Measurements from ENCODE around the gene MAGI2.

Gene MAGI2

DNA sequence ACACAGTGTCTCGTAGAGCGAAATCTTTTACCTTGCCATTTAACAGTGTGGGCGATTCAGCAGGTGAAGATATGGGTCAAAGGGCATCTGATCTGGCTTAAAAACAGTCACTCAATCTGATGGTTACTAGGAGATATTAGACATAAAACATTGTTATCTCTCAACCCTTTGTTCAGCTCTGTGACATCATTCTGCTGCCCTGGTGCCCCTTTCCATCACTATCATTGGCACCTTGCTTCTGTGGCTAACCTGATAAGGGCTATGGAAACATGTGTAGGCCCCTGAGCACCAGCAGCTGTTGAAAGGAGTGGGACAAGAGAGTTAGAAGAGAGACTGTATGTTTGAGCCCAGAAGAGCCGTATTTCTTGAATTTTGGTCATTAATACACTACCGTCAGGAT lies 1004.6 kb downstream of the MAGI2 start:
- no peak for DNase-seq

DNA sequence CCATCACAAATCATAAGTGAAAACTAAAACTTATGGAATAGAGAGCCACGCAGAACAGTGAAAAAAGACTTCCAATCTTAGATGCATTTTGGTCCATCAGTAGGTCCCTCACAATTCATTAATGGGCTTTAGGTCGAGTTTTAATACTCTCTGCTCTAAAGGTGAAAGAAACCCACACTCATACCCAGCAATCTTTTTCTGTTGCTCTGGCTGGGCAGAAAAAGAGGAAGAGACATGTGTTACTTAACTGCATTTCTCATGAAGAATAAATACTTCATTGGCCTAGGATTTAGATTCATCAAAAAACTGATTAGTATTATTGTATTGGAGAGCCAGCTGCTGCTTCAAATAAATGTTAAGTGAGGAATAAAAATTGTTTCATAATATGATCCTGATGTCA lies 1009.2 kb downstream of the MAGI2 start:
- DNase-seq: no peak

DNA sequence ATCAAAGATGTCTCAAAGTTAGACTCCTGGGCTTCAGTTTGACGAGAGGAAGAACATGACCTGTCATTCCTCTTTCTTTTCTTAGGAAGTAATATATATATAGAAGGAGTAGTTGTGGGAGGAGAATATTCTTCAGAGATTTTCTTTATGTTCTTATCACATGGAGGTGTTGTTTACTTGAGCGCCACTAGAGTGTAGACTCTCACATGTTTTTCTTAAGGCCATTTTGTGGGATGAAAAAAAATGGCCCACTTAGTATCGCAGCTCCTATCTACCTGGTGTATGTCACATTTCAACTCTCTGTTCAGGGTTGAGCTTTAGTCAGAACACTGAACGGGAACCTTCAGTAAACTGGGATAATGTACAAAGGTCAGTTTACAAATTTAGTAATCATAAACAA lies 1009.7 kb downstream of the MAGI2 start:
- no peak for DNase-seq

DNA sequence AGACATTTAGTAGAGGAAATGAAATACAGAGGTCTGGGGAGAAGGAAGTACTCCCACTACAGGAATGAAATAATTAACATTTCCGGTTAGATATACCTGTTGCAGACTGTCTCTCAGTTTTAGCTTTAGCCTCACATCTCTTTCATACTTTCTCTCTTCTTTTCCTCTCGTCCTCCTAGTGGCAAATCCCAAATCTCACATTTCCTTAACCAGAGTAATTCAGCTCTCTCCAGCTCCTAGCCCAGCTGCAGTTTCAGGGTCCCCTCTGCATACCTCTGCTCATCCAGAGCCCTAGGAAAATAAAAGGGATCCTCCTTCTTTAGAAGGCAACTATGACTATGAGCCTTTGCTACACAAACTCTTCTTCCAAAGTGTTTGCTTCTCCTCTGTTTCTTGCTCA lies 1011.7 kb downstream of the MAGI2 start:
- no peak for DNase-seq

DNA sequence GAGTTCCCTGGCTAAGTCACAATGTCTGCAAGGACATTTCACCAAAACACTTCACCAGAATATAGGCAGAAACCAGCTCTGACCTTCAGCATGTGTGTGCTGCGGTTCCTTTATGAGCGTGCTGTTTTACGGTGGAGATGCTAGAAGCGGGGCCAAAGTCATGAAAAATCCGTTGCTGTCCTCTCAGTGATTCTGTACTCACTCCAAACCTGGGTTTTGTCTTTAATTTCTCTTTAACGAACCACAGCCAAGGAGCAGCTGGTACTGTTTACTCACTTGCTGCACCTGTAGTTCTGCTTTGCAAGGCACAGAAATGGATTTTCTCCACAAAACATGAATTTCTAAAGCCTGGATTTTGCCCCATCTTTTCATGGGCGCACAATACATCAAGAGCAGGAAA lies 1015.0 kb downstream of the MAGI2 start:
- DNase-seq: no peak

DNA sequence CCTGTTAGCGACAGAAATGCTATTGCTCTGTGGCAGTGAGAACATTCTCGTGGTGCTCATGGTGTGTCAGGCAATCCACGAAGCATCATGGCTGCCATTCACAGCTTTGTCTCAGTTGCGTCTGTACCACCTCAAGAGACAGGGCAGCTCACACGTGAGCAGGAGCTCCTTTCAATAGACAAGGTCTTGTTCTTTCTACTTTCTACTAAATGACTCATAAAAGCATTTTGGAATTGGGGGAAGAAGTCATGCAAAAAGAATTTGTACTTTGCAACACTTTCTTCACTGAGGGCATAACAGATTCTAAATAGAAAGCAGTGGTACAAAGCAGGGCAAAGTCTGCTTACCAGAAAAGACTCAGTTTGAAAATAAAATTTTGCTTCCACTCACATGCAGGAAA lies 1016.3 kb downstream of the MAGI2 start:
- DNase-seq: no peak

DNA sequence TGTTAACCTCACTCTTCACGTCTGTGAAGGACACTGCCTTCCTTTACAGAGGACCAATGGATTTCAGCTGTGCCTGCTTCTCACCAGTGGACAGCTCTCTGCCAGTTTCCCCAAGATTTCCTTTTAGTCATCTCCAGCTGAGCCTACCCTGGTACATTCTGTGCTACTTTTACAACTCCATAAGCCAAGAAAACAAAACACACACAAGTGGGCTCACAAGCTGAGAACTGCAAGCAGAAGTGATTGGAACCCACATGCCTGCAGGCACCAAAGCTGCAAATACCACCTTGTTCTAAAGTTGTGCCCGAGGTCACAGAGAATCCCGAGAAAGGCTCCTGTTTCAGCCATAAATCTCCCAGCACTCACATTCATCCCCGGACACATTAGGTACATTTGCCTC lies 1018.1 kb downstream of the MAGI2 start:
- no peak for DNase-seq

DNA sequence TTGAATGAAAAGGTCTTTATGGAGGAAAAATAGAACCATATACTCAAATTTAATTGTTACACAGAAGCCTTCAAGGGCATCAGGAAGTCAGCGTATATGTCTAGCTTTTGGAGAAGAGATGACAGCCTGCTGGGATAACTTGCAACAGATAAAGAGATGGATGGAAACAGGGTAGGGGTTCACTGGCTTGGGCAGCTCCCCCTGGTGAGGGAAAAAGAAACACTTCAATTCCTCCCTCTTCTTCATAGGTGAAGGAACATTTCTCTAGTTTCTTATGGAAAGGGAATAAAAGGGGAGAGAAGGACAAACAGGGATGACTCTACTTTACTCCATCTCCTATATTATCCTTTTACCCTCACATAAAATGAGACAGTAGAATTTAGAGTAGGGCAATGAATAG lies 1019.2 kb downstream of the MAGI2 start:
- no peak for DNase-seq

DNA sequence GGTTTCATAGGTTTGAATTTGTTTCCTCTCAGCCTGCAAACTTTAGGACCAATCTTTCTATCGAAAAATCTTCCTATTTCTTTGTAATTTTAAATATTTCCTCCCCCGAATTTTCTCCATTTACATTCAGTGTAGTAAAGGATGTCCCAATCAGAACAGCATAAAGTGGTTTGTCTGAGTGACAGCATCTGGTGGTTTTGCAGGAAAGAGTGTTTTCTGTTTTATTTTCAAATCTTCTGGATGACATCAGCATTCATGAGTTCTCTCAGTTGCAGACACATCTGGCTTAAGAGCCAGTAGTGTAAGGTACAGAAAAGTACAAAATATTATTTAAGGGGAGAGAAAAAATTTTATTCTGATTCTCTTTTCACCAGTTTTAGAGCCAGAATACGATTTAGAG lies 1020.0 kb downstream of the MAGI2 start:
- DNase-seq: no peak

DNA sequence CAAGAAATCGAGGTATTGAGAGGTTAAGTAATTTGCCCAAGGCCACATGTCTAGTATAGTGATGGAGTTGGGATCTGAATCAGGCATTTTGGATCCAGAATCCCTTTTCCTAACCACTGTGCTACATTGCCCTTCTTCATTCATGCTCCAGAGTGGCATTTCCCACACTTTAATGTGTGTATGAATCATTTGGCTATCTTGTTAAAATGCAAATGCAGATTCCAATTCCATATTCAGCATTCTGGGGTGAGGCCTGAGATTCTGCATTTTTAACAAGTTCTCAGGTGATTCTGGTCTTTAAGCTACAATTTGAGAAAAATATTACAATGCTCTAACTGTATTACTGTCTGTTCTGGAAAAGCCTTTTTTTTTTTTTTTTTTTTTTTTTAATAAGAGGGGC lies 1023.6 kb downstream of the MAGI2 start:
- DNase-seq: no peak

DNA sequence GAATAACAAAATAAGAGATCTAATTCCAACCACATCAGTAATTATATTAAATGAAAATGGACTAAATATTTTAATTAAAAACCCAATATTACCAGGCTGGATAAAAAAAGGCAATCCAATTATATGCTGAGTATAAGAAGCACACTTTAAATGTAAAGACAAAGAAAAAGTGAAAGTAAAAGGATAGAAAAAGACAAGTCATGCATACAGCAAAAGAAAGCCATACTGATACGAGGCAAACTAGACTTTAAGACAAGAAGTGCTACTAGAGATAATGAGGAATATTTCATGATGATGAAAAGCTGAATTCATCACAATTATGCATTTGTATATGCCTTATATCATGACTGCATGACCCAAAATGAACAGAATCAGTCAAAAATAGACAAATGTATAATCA lies 1026.3 kb downstream of the MAGI2 start:
- DNase-seq: no peak

DNA sequence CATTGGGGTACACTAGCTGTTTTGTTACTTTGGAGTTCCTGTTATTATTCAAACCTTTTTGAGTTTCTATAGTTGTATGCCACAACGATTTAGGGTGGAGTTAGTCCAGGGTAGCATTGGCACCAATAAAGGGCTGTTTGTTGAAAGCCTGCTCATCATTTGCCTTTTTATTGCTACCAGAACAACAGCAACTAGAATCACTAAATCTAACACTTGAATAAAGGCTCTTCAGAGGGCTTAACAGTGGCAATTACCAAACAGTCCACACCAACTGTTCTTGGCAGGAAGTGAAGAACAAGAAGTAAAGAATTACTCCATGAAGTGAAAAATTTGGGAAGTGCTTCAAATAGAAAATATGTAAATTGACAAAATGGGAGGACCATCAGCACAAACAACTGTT lies 1033.5 kb downstream of the MAGI2 start:
- no peak for DNase-seq

DNA sequence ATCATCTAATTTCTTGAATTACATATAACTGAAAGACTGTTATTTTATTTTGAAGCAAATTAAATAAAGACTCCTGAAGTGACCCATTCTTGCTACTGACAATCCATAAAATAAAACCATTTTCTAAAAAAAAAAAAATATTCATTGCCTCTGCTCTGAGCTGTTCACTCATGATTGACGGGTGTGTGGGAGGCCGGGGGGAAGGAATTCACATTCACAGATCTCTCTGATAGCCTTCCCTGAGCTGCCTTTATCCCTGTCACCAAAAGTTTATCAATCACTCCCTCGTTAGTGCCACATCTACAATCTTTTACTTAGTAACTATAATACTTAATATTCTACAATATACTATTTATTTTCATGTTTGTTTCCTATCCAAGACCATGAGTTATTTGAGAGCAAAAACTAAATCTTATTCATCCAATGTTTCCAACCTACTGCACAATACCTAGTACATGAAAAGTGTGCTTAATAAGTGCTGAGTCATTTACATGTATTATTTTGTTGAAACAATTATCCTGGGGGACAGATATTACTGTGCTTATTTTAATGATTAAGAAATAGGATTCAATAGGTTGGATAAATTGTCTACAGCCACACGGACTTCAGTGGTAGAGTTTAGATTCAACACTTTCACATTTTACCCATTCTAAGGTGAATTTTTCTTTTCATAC lies 1036.2 kb downstream of the MAGI2 start:
- no peak for DNase-seq

DNA sequence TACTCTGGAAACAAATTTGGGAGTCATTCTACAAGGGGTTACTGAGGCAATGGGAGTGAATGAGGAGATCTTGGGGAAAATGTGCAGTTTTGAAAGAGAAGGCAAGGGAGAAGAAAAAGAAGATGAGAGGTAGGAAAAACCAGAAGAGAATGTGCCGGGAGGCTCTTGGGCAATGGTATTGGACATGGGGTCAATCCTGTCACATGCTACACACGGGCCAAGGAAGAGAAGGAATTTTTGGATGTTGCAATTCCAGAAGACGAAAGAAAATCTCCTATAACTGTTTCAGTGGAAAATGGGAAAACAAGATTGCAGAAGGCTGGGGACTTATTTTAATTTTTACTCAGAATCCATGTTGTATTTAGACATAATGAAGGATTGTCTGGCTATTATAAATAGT lies 1039.9 kb downstream of the MAGI2 start:
- DNase-seq: no peak

DNA sequence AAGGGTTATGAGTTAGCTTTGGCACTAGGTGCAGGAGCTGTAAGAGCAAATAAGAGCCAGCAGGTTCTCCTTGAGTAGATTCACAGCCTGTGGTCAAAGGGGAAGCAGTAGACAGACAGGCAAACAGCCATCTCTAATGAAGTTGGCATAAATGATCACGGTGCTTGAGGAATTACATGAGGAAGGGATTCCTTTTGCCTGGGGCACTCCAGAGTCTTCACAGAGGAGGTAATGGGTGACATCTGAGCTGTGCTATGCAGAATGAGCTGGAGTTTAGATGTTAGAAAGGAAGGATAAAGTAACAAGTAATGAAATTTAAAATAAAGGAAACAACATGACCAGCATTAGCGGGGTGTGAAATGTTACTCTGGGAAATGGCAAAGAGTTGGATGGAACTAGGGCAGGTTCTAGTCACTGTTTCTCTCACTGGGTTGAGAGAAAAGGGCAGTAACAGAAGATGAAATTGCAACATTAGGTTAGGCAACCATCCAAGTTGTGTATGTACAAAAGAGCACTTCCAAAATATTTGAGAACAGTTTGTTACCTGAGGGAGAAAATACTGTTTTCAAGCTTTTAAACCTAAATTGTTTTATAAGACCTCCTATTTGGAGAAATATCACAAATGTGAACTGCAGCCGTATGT lies 1041.1 kb downstream of the MAGI2 start:
- DNase-seq: no peak

DNA sequence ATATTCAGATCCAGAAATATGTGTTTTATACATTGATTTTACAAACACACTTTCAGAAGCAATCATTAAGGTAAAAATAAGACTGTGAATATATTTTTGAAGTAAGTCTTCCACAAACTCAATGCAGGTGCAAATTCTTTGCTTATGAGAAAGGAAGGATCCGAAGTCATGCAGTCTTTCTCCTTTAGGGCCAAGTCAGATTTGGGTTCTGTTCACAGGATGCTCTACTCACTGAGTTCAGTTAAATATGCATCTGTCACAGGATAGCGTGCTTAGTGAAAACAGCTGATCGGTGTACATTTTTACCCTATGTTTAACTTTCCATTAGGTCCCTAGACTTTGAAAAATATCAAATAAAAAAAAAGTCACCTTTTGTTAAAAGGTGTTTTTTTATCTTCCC lies 1046.4 kb downstream of the MAGI2 start:
- no peak for DNase-seq

DNA sequence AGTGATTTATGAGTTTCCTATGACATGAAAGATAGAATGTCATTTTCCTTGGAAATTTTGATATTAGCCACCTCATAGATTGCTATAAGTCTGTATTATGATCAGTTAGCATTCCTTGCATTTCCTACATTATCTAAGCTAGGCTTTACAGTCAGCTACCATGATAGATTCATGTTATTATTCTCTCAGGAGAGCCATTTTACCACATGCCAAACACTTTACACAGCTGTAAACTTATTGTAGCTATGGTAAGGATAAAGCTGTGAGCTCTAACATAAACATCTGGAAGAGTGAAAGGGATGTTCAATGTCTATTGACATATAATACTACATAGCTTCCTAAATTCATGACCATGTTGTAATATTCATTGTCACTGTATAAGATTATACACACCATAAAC lies 1046.9 kb downstream of the MAGI2 start:
- DNase-seq: no peak

DNA sequence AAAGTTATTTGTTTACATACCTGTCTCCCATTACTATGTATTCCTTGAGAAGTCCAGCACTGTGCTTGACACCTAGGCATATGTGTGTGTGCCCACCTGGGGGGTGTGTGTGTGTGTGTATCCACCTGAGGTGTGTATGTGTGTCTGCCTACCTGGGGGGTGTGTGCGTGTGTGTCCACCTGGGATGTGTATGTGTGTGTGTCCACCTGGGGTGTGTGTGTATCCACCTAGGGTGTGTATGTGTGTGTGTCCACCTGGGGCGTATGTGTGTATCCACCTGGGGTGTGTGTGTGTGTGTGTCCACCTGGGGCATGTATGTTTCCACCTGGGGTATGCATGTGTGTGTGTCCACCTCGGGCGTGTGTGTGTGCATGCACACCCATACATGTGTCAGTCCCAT lies 1051.4 kb downstream of the MAGI2 start:
- no peak for DNase-seq

DNA sequence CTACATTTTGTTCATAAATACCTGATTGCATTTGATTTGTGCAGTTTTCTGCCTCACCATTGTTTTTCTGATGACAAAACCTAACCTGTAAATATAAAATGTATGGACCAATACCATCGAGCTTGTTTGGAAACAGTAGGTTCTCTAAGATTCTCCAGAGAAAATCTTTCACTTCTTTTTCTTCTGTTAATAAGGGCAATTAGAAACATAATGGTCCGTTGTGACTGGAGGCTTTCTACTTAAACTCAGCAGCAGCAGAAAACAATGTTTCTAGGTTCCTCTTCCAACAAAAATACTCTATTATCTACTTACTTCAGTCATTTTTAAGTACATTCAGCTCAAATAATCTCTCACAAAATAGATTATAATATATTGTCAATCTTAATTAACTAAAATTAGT lies 1053.4 kb downstream of the MAGI2 start:
- DNase-seq: no peak

DNA sequence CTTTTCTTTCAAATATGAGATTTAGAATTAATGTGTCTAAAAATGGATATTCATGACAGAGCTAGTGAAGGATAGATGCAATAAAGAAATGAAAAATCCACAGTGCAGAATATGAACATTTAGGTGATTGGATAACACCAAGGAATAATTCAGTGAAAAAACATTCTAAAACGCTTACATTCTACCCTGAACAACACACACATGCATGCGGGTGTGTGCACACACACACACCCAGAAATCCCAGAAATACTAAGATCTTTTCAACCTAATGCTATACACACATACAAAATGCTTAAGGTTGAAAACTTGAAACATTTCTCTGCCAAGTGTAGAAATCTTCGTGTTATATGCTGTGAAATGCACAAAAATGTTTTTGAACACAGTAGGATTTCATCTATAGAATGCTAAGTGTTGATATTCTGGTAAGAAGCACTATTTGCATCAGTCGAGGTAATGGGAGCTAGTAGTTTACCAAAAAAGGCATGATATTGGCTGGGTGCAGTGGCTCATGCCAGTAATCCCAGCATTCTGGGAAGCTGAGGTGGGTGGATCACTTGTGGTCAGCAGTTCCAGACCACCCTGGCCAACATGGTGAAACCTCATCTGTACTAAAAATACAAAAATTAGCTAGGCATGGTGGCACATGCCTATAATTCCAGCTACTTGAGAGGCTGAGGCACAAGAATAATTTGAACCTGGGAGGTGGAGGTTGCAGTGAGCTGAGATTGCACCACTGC lies 1054.3 kb downstream of the MAGI2 start:
- DNase-seq: no peak

DNA sequence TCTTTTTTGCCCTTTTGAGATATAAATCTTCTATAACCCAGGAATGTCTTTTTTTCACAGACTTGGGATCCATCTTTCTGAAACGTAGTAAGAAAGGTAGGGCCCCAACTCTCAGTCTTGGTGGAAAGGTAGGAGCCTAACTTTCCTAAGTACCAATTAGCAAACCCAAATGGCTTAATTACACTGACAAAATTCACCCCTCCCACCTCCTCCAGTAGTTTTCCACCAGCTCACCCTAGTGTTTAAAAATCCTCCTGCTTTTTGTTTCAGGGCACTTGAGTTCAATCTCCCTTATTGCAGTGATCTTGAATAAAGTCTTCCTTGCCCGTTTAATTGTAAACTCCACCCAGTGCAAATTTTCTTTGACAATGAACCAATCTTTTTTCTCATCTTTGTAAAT lies 1054.9 kb downstream of the MAGI2 start:
- no peak for DNase-seq

DNA sequence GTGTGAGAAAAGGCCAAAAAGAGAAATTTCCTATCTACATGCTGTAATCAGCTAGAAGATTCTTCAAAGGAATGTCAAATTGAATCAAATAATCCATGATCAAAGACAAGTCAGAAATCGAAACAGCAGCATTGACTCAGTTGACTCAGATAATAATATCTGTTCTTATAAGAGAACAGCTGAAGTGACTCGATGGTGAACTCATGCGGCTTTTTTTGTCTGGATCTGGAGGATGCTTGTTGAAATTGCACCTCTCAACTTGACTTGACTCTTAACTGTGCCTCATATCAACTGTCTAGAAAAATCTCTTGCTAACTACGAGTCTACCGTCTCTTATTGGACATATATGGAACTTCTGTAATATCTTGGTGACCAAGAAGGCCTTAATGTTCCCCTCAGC lies 1055.4 kb downstream of the MAGI2 start:
- DNase-seq: no peak

DNA sequence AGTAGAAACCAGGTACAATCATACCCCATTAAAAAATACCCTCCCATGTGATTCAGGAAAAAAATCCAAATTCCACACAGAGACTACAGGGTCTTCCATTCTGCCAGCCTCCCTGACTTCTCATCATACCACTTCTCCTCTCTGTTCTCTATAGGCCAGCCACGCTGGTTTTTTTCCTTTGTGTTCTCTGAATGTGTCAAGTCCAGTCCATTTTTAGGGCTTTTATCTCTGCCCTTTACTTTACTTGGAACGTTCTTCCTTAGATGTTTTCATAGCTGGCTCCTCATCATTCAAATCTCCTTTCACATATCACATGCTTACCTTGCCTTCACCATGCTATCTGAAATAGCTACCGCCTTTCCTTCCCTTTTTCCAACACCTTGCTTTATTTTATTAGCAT lies 1057.3 kb downstream of the MAGI2 start:
- no peak for DNase-seq

DNA sequence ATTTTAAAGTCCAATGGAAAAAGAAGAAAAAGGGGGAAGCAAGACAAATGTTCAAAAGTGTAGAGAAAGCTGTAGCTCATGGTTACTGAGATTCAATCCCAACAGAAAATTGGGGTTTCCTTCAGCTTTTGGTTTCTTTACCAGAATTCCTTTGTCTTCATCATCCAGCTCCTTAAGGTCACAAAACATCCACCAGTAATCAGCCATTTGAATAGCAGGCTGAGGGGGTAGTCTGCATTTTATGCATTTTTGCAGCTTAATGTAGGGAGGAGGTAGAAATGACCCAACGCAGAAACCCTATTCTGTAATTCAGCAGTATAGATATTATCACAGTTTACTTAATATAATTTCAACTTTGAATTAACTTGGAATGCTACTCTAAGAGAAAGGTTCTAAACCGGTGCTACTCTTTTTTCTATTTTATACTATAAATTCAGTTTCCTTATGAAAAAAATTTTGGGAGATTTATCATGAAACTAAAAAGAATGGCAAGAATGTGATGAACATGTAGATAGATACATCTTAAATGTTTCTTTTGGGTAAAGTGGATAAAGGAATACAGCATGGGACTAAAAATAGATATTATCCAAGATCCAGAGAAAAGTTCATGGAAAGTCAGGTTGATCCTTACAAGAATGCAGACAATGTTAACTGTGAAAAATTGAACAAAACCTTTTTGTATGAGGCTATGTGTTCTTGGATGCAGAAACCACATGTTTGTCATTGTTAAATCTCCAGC lies 1058.0 kb downstream of the MAGI2 start:
- DNase-seq: no peak
